HG02938 (cell line): Measurements from ENCODE around the gene SLC17A1.

Experiments used
- ATAC-seq: cut with Tn5 transposase; IDR thresholded peaks from one replicate; pipeline ENCODE4 v1.9.1; 2021; ENCODE audit warnings: mild to moderate bottlenecking, moderate library complexity; ENCODE audit not compliant: unreplicated experiment

SLC17A1 gene

GRCh38 chr6:25833136-25833535 is 1.3 kb upstream of the SLC17A1 start:
- ATAC-seq, result no peak

DNA sequence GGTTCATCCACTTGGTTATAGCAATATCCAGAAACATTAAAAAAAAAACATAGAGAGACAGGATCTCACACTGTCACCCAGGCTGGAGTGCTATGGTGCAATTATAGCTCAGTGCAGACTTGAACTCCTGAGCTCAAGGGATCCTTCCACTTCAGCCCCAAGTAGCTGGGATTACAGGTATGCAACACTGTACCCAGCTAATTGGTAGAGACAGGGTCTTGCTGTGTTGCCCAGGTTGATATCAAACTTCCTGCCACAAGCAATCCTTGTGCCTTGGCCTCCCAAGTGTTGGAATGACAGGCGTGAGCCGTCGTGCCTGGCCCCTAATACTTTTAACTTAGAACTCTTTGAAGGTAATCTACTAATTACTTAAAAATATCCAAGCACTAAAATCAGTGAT is 818 bp upstream of the SLC17A1 start:
- ATAC-seq, result no peak

- ATAC-seq, result no peak
Measured at GRCh38 chr6:25832307-25832662, 433 bp upstream of the SLC17A1 start.

DNA sequence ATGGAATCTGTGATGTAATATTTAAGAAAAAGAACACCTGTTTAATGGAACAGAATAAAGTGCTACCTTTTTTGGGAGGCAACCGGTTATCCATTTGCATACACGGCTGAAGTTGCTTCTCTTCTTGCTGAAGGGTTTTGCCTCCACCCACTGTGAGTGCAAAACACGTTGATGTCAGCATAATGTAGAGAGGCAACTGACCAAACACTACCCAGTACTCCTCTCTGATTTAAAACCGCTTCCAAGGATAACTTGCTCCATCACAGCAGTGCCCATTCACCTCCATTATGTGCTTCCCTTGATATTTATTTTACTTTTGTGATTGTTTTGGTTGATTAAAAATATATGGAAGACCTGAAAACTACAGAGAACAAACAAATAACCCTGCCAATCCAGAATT is 1.4 kb downstream of the SLC17A1 start:
- ATAC-seq, result no peak

- no peak for ATAC-seq
Measured at GRCh38 chr6:25829375-25829774, 2.5 kb downstream of the SLC17A1 start.

- ATAC-seq, result no peak
Measured at GRCh38 chr6:25821341-25821740, 10.5 kb downstream of the SLC17A1 start.

DNA sequence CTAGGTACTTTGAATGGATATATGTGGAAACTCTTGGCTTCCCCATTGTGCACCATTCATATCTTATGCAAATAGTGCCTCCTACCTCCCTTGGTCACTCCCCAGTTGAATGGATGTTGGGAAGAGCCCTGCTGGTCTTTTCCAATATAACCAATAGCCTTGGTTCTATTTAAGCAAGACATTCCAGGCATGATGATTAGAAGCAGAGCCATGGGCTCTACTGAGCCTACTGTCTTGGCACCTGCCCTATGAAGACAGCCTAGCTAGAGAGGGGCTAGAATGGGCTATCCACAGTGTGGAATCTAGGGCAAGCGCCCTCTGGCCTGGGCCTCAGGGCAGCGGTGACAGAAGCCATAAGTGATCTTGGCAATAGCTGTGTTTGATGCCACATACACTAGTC is 15.6 kb downstream of the SLC17A1 start:
- ATAC-seq, result no peak

DNA sequence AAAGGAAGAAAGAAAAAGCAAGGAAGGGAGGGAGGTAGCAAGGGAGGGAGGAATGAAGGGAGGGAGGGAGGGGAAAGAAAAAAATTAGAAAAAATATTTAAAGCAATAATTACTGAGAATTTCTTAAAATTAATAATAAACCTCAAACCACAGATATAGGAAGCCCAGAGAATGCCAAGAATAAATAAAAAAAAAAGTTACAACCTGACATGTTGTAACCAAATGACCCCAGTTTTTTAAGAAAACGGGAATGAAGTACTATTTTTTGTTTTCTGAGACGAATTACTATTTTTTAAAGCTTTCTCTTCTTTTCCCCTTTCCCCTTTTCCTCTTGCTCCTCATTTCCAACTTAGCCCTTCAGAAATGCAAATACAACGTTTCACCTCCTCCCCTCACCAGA is 16.7 kb downstream of the SLC17A1 start:
- no peak for ATAC-seq

DNA sequence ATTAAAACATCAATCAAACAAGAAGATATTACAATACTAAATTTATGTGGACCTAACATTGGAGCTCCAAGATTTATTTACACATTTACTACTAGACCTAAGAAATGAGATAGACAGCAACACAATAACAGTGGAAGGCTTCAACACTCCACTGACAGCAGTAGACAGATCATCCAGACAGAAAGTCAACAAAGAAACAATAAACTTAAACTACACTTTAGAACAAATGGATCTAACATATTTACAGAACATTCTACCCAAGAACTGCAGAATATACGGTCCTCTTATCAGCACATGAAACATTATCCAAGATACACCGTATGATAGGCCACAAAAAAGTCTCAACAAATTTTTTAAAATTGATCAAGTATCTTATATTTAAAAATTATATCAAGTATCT is 27.0 kb downstream of the SLC17A1 start:
- no peak for ATAC-seq

GRCh38 chr6:25801436-25801835 is 30.4 kb downstream of the SLC17A1 start:
- ATAC-seq, result no peak

DNA sequence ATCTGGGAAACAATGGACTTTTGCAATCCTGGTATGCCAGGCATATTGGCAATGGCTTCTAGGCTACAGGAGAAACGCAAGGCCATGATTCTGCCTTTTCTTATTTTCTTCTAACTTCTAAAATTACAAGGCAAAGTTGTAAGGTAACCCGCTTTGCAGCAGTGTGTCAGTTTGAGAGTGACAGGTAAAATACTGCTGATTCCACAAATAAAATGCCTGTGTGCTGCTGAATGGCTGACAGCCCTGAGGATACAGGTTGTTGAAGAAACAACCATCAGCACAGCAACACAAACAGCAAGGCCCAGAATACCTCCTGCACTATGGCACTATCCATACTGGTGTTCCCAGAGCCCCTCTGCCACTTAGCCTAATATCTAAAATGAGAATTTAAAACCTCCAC is 37.1 kb downstream of the SLC17A1 start:
- ATAC-seq, result no peak

GRCh38 chr6:25793970-25794369 is 37.9 kb downstream of the SLC17A1 start:
- no peak for ATAC-seq

DNA sequence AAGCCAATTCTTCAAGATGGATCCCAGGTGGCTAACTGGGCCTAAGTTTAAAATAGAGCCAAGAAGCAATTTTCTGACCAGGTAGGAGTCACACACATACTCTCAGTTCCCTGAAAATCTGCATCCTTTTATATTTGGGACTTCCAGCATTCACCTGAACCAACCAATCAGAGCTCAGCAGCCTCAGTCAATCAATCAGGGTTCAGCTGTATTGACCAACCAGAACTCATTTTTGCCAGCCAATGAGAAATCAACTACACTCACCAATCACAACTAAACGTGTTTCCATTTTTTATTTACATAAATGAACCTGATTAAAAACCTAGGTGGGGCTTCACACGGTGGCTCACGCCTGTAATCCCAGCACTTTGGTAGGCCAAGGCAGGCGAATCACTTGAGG is 39.8 kb downstream of the SLC17A1 start:
- ATAC-seq, result no peak

GRCh38 chr6:25789475-25789874 is 42.4 kb downstream of the SLC17A1 start:
- no peak for ATAC-seq

DNA sequence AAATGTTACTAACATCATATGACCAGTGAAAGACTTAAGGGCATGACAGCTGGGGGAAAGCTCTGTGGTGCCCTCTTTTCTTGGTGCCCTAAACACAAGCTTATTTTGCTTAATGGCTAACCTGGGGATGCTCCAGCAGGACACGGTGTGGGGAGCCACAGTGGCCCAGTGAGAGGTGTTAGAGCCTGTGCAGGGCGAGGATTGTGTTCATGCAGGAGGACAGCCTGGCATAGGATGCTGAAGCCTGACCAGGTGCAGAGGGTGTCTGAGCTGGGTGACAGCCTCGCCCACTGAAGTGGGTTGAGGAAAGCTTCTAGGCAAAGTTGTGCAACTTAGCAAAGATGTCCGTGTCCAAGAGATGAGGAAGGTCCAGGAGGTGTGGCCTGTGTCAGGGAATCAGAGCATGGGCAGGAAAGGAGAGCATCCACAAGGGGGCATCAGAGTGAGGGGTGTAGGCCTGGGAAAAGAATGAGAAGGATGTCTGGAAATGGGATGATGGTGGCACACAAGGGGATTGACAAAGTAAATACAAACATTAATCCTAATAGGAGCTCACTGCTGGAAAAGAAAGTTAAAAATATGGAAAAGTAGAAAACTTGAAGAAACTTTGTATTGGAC is 43.4 kb downstream of the SLC17A1 start:
- ATAC-seq, result no peak

DNA sequence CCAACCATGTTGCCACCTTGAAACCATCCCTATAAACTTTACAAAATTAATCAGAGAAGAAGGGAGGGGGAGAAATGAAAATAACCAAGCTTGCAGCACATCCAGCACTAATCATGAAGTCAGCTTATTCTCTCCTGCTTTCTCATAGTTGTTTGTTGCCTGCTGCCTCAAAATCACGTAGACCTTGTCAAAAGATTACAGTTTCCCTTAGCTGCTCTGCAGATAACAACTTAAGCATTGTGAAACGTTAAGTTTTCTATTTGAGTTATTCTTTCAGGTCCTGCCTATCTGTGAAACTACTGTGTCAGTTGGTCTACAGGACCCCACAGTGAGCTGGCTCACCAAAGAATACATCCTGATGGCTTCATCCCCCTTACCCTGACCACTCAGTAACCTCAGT is 44.4 kb downstream of the SLC17A1 start:
- ATAC-seq, result no peak

- ATAC-seq, result no peak
Measured at GRCh38 chr6:25781134-25781533, 50.7 kb downstream of the SLC17A1 start.

GRCh38 chr6:25777856-25778649 is 53.8 kb downstream of the SLC17A1 start:
- no peak for ATAC-seq

- ATAC-seq, result no peak
Measured at GRCh38 chr6:25777031-25777430, 54.8 kb downstream of the SLC17A1 start.

DNA sequence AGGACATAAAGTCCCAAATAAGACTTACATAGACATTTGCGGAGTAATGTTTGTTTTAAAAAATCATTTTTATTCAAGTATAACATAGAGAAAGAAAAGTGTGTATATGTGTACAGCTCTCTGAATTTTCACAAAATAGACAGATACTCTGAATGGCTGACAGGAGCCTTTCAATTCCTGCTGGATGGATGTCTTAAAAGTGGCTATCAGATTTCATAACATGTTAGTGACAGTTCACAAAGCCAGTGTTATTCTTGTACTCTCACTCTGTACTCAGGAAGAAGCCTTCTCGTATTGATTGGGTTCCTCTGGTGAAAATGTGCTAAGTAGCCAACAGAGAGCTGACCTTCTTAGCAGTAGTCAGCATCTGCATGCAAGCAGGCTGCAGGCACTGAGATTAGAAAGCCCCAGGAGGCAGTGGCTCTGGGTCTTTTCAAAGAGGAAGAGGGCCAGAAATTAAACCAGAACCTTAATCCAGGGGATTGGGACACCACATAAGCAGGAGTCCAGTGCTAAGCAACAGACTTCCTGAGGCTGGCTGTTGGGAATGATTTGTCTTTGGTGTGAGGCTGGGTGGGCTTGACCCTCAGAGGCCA is 57.6 kb downstream of the SLC17A1 start:
- no peak for ATAC-seq

GRCh38 chr6:25769983-25770382 is 61.9 kb downstream of the SLC17A1 start:
- ATAC-seq, result no peak

DNA sequence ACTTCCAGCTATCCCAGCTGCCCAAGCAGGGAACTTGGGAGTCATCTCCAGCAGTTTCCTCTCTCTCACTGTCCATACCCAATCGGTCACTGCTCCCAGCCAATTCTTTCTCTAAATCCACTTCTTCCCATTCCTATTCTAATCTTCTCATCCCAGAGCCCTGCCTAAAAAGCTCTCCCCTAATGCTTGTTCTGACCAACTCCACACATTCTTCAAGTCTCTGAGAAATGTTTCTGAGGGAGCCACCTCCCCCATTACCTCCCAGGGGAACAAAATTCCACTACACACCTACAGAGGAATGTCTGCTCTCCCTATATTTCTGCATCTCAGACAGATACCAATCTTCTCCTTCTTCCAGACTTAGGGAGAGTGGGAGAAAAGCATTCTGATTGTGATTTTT is 63.3 kb downstream of the SLC17A1 start:
- ATAC-seq, result no peak
